Hematopoietic multipotent progenitor cell treated with erythropoietin and hydrocortisone succinate and interleukin-3 and kit ligand, for 6 days (in vitro differentiated cells): ENCODE results near the gene CMIP.
"Not testable (repeated sequence)": the region's sequence is repeated elsewhere in the genome, so short reads cannot be mapped to it uniquely, and the experiment has no call there.

Experiments
- DNase-seq: peaks from one replicate; pipeline ENCODE4 v3.0.0-alpha.2; 2015

Gene CMIP

GRCh38 chr16:81734632-81735434 is 290.2 kb downstream of the CMIP start:
- DNase-seq, result no peak

GRCh38 chr16:81737885-81738536 is 293.4 kb downstream of the CMIP start:
- DNase-seq, result peak; percentile 95

- DNase-seq, result peak; percentile 95
Measured at GRCh38 chr16:81738783-81739496, 294.3 kb downstream of the CMIP start.

DNA sequence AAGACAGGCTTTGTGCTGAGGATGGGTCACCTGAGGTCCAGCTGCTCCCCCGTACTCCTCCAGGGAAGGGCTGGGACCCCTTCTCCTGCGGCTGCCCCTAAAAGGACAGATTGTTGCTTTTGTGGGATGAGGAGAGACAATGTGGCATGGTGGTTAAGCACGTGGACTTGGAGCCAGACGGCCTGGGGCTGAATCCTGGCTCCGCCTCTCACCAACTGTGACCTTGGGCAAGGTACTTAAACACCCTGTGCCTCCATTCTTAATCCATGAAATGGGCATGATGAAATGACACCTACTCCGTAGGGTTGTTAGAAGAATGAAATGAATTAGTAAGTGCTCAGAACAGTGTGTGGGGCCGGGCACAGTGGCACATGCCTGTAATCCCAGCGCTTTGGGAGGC is 294.9 kb downstream of the CMIP start:
- DNase-seq, result peak; percentile 69

GRCh38 chr16:81740169-81740568 is 295.6 kb downstream of the CMIP start:
- peak; percentile 23 for DNase-seq

DNA sequence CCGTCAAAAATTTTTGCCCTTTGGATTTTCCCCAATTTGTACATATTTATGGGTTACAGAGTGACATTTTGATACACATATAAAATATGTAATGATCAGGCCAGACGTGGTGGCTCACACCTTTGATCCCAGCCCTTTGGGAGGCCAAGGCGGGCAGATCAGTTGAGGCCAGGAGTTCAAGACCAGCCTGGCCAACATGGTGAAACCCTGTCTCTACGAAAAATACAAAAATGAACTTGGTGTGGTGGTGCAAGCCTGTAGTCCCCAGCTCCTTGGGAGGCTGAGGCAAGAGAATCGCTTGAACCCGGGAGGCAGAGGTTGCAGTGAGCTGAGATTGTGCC is 296.8 kb downstream of the CMIP start:
- DNase-seq, result not testable (repeated sequence)

DNA sequence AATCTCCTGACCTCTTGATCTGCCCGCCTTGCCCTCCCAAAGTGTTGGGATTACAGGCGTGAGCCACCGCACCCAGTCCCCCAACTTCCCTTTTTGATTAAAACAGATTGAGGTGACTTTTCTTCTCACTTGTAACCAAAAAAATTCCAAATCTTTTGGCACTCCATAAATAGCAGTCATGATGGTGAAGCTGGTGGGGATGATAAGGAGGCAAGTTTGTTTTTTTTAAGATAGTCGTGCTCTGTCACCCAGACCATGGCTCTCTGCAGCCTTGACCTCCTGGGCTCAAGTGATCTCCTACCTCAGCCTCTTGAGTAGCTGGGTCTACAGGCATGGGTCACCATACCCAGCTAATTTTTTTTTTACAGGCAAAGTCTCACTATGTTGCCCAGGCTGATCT is 299.8 kb downstream of the CMIP start:
- DNase-seq, result no peak

DNA sequence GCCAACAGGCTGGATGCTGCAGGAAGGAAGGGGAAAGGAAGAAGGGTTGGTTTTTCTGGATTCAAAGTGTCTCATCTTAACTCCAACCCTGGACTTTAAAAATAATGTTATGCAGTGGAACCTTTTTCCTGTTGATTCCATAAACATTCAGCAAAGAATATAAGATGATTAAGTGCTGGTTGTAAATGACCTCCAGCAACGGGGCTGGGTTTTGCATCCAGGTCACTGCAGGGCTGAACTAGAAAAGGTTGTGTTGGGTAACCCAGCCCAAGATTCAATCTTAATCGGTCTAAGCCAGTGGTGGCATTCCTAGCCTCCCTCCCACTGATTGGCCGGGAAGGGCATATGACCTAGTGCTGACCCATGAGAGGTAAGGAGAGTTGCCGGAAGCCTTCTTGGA is 300.3 kb downstream of the CMIP start:
- DNase-seq, result no peak

GRCh38 chr16:81745704-81746558 is 301.3 kb downstream of the CMIP start:
- DNase-seq, result peak; percentile 90

GRCh38 chr16:81746566-81746965 is 302.0 kb downstream of the CMIP start:
- no peak for DNase-seq

- DNase-seq, result peak; percentile 45
Measured at GRCh38 chr16:81748476-81749198, 304.0 kb downstream of the CMIP start.

DNA sequence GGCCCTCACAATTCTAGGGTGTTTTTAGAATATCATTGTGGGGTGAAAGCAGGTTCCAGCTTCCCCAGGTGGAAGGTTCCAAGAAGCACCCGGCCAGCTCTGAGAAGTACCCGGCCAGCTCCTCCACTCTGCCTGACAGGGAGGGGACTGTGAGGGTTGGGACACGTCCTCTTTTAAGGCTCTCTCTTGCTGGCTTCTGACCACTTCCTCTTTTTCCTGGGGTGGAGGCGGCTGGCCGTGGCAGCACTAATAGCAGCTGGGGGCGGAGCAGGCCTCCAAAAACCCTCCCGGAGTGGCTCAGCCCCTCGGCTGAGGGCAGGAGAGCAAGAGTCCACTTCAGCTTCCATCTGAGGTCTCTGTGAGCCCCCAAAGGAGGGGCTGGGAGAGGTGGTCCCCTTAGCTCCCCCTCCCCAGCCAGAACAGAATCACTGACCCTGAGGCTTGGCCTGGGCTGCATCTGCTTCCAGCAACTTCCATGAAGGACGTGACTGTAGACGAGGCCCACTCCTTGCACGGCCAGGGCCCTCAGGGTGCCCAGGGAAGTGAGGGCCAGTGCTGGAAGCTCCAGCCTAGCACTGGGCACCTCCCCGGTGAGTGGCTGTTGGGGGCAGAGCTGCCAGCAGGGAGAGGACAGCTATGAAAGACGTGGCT is 307.7 kb downstream of the CMIP start:
- peak; percentile 94 for DNase-seq

DNA sequence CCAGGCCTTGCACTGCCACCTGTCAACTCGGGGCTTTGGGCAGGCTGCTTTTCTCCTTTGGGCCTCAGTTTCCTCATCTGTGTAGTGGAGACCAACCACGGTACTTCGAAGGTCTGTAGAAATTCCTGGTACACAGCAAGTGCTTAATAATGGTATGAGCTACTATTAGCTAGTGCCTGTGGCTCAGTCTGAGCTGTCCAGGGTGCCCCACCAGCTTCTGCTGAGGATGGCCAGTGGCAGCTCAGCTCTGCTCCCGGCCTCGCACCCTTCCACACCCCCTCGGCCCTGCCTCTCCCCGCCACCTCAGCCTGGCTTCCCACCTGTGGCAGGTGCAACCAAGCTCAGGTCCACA is 308.2 kb downstream of the CMIP start:
- DNase-seq, result no peak

- DNase-seq, result no peak
Measured at GRCh38 chr16:81754858-81755257, 310.2 kb downstream of the CMIP start.

DNA sequence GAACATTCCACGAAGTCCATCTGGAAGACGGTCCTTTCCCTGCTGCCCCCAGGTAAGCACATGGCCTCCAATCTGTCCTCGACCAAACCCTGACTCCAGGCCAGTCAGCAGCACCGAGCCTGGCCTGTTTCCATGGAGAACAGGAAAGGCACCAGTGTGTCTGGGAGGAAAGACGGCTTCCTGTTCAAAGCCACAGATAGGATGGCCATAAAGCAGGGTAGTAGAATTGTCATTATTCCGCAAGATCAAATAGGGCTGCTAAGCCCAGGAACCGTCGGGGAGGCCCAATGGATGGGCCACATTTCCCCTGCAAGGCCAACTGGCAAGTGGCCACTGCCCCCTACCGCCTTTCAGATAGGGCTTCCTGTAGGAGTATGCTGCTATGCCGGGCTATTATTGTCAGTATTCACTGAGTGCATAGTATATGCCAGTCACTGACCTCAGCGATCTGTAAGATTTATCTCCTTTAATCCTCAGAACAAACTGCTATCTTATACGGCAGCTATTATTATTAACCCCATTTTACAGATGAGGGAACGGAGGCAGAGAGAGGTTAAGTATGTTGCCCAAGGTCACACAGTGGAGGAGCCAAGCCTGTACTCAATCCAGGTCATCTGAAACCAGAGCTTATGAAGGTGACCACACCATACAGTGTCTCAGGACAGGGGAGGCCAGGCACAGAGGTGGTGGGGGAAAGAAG is 311.5 kb downstream of the CMIP start:
- DNase-seq, result peak; percentile 76

- peak; percentile 90 for DNase-seq
Measured at GRCh38 chr16:81756615-81757356, 312.2 kb downstream of the CMIP start.

- DNase-seq, result peak; percentile 26
Measured at GRCh38 chr16:81758376-81758775, 313.8 kb downstream of the CMIP start.
